Kidney epithelial cell (primary cell): ENCODE data around the gene KAT2A. TPM values are rescaled to one million over a fixed set of nuclear protein-coding genes. Genes with fewer than 3 reads are reported as not detected.
A peak's percentile ranks its signal among the peaks of the same experiment; 100 is the strongest.

Experiments
- DNase-seq: peaks from one replicate; pipeline ENCODE4 v3.0.0-alpha.2; 2010; ENCODE audit warnings: low read depth
- H3K27me3 ChIP-seq: 2 replicates; pipeline ENCODE4 v1.6.0; 2011; ENCODE audit warnings: low read length; ENCODE audit not compliant: control insufficient read depth, insufficient read depth
- H3K36me3 ChIP-seq: 2 replicates; pipeline ENCODE4 v1.5.1; 2011; ENCODE audit warnings: low read length; ENCODE audit not compliant: control insufficient read depth, insufficient read depth
- H3K4me3 ChIP-seq: 2 replicates; pipeline ENCODE4 v1.5.1; 2011; ENCODE audit warnings: low read depth, mild to moderate bottlenecking, control low read depth, low read length
- total RNA-seq: library from RNA; depleted of rRNA; stranded (reverse); fragments of >200 nt; gene quantifications from 2 replicates; pipeline ENCODE4 v1.2.3, GENCODE V29; 2015
- TF ChIP-seq, protein P1 (sequence below): IDR thresholded peaks from 2 replicates; pipeline ENCODE4 v1.5.1; 2011; ENCODE audit warnings: mild to moderate bottlenecking, moderate library complexity, low read length, control low read depth, inconsistent platforms; ENCODE audit not compliant: insufficient read depth, poor library complexity, severe bottlenecking

Gene KAT2A
- total RNA-seq, 1 donor from 2014 or later = 22.2 TPM

DNA sequence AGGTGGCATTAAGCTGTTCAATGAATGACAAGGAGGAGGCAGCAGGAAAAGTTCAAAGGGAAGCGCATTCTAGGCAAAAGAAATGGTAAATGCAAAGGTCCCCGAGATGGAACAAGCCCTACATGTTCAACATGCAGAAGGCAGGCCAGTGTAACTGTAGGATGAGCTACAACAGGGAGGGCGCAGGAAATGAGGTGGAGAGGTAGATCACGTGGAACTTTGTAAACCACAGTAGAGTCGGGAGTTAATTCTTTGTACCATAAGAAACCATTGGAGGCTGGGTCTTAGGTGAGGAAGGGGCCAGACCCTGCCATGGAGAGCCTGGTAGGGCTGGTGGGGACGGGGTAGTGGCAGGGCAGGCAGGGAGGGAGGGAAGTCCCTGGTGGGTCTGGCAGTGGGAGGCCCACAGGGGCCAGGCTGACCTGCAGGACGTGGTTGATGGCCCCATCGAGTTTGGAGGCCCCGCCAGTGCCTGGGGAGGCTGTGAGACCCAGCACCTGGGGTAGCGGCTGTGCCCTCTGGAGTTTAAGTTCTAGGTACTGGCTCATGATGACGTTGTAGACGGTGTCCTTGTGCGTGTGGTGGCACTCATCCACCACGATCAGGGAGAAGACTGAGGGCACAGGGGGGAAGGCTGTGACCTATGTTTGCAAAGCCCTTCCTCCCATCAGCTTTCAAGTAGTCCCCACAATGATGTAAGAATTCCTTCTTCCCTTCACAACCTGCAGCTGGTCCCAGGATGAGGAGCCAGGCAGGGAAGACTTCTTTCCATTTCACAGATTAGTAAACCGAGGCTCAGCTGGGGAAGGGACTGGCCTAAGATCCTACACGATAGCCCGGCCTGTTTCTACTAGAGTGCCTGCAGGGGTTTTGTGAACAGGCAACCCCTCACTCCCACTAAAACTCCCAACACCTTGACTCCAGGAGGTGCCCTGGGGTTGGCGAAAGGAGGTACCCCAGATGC is 10.6 kb downstream of the KAT2A start:
- no peaks in the 10 kb centered on the region for H3K27me3 ChIP-seq
- no peak for DNase-seq
- TF ChIP-seq, protein P1, sequence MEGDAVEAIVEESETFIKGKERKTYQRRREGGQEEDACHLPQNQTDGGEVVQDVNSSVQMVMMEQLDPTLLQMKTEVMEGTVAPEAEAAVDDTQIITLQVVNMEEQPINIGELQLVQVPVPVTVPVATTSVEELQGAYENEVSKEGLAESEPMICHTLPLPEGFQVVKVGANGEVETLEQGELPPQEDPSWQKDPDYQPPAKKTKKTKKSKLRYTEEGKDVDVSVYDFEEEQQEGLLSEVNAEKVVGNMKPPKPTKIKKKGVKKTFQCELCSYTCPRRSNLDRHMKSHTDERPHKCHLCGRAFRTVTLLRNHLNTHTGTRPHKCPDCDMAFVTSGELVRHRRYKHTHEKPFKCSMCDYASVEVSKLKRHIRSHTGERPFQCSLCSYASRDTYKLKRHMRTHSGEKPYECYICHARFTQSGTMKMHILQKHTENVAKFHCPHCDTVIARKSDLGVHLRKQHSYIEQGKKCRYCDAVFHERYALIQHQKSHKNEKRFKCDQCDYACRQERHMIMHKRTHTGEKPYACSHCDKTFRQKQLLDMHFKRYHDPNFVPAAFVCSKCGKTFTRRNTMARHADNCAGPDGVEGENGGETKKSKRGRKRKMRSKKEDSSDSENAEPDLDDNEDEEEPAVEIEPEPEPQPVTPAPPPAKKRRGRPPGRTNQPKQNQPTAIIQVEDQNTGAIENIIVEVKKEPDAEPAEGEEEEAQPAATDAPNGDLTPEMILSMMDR = no peak
- no peaks in the 10 kb centered on the region for H3K36me3 ChIP-seq
- no peak overlapping the region for H3K4me3 ChIP-seq

DNA sequence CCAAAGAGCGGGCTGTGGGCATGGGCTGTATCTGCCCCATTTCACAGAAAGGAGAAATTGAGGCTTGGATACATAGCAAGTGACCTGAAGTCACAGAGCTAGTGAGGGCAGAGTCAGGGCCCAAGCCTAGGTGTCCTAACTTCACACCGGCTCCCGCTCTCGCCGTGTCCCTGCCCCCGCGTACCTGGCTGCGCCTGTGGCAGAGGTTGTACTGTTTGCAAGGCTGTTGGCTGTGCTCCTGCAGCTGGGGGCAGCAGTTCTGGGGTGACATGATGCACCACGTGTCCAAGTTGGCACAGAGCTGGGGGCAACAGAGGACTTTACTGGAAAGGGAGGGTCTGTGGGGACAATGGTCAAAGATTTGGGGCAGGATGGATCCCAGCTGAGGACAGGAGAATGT is 12.1 kb downstream of the KAT2A start:
- H3K36me3 ChIP-seq = no peaks in the 10 kb centered on the region
- no peak for DNase-seq
- no peak overlapping the region for H3K4me3 ChIP-seq
- no peaks in the 10 kb centered on the region for H3K27me3 ChIP-seq
- TF ChIP-seq, protein P1 = no peak

DNA sequence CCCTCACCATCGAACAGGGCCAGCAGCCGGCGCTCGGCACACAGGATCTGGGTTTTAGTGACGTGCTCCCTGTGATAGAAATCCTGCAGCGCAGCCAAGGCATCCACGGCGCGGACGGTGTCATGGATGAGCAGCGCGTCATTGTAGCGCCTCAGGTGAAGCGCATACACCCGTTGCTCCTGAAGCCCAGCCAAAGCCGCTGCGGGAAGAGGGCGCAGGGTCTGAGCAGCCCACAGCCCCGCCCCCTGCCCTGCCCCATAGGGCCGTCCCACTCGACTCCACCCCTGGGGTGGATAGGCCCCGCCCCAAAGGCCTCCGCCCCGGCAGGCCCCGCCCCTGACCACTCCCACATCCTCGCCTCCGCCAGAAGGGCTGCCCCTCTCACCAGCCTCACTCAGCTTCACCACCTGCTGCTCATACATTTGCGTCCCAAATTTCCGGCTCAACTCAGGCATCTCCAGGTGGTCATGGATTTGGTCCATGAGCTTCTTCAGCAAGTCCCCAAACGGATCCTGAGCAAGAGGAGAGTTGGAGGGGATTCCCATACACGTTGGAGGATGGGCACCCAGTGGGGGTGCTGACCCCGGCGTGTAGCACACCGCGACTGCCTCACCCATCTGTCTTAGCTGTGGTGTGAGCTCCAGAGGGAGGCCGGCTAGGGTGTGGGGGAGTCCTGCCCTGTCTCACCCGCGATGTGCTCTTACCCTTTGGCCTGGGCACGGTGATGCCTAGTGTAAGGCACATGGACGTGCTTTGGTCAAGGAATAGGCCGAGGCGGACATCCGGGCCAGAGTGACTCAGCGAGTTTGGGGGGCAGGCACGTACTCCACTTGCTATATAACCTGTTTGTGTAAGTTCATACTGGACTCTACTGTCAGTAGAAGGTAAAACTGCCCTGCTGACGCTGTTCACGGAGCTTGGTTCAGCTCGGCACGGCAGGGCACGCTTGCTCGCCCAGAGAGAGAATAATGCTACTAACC is 13.3 kb downstream of the KAT2A start:
- no peaks in the 10 kb centered on the region for H3K27me3 ChIP-seq
- no peak for DNase-seq
- TF ChIP-seq, protein P1 = no peak
- no peaks in the 10 kb centered on the region for H3K36me3 ChIP-seq
- H3K4me3 ChIP-seq = peak overlapping the region; percentile 5

DNA sequence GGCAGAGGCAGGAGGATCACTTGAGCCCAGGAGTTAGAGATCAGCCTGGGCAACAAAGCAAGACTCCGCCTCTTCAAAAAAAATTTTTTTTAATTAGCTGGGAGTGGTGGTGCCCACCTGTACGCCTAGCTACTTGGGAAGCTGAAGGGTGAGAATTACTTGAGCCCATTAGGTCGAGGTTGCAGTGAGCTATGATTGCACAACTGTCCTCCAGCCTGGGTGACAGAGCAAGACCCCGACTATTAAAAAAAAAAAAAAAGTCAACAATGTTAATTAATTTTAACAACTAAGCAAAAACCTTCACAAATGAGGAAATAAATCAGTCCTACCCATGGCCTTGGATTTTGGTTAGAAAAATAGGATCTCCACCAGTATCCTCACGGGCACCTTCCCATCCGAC is 14.0 kb downstream of the KAT2A start:
- Histone ChIP-seq H3K4me3 (no peak overlapping the region), H3K36me3 (no peaks in the 10 kb centered on the region), H3K27me3 (no peaks in the 10 kb centered on the region)
- TF ChIP-seq, protein P1 = no peak
- DNase-seq = no peak

DNA sequence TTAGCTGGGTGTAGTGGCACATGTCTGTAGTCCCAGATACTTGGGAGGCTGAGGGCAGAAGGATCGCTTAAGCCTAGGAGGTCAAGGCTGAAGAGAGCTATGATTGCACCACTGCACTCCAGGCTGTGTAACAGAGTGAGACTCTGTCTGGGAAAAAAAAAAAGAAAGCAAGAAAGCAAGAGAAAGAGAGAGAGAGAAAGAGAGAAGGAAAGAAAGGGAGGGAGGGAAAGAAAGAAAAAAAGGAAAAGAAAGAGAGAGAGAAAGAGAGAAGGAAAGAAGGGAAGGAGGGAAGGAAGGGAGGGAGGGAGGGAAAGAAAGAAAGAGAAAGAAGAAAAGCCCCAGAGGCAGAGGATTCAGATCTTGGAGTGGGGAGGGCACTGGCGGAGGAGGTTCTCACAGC is 15.2 kb downstream of the KAT2A start:
- H3K27me3 ChIP-seq = no peaks in the 10 kb centered on the region
- no peaks in the 10 kb centered on the region for H3K36me3 ChIP-seq
- DNase-seq = no peak
- TF ChIP-seq, protein P1 = no peak
- no peak overlapping the region for H3K4me3 ChIP-seq
